Heart right ventricle (tissue), 16 donors: ENCODE data around the gene INPP5A. TPM values are rescaled to one million over a fixed set of nuclear protein-coding genes. Genes with fewer than 3 reads are reported as not detected.

Experiments used
- ATAC-seq, 8 donors: fragments of 200-7000 bp; cut with Tn5 transposase; one replicate each; pipeline ENCODE4 v1.9.1; 2020; ENCODE audit warnings: mild to moderate bottlenecking in 8 of 8, moderate library complexity in 8 of 8, moderate number of reproducible peaks in 1 of 8
- DNase-seq, 2 donors: peaks; one replicate each; pipeline ENCODE4 v3.0.0-alpha.2; 2020
- H3K27ac ChIP-seq, 10 donors: fragments of 200-600 bp; sonication (generic) in 2 of 10; one replicate each; pipeline versions ENCODE4 v1.5.0 to v1.8.0; 2020 to 2022; ENCODE audit warnings: mild to moderate bottlenecking in 3 of 10
- H3K27me3 ChIP-seq, 7 donors: fragments of 200-600 bp; one replicate each; pipeline ENCODE4 v1.8.0; 2021 to 2022; ENCODE audit warnings: mild to moderate bottlenecking in 2 of 7
- H3K36me3 ChIP-seq, 9 donors: fragments of 200-600 bp; sonication (generic) in 1 of 9; one replicate each; pipeline versions ENCODE4 v1.5.0 to v1.8.0; 2020 to 2022; ENCODE audit warnings: mild to moderate bottlenecking in 2 of 9
- H3K4me1 ChIP-seq, 9 donors: fragments of 200-600 bp; sonication (generic) in 1 of 9; one replicate each; pipeline versions ENCODE4 v1.5.0 to v1.8.0; 2020 to 2022; ENCODE audit warnings: mild to moderate bottlenecking in 4 of 9
- H3K4me3 ChIP-seq, 10 donors: fragments of 200-600 bp; sonication (generic) in 2 of 10; one replicate each; pipeline versions ENCODE4 v1.5.0 to v1.8.0; 2020 to 2022; ENCODE audit warnings: mild to moderate bottlenecking in 7 of 10, moderate library complexity in 2 of 10
- H3K9me3 ChIP-seq, 11 donors: fragments of 200-600 bp in 10 of 11; sonication (generic) in 2 of 11; one replicate each; pipeline versions ENCODE4 v1.5.0 to v1.8.0; 2013 to 2022; ENCODE audit warnings: mild to moderate bottlenecking in 2 of 11, control low read depth in 1 of 11, moderate library complexity in 1 of 11
- CTCF ChIP-seq, 9 donors: fragments of 200-600 bp; sonication (generic) in 2 of 9; IDR thresholded peaks; one replicate each; pipeline versions ENCODE4 v1.5.0 to v1.8.0; 2021 to 2022; ENCODE audit warnings: antibody characterized with exemption in 9 of 9, mild to moderate bottlenecking in 5 of 9, moderate library complexity in 1 of 9
- WGBS, 2 donors: extraction: QIAGEN DNeasy Blood & Tissue Kit; methylation state at CpG; one replicate each; pipeline ENCODE4 v1.1.7; 2013; ENCODE audit warnings: inconsistent platforms in 1 of 2; 5-methylcytosine and 5-hydroxymethylcytosine counted together
- intact Hi-C, 10 donors: fragments of 100-400 bp; cut with DNase I; formaldehyde crosslinking; loops; one replicate each; pipeline versions ENCODE4 v1.11.1 to v1.14.2; 2022
- polyA plus RNA-seq, 2 donors: library from polyadenylated mRNA; stranded (reverse); fragments of 200-250 nt; gene quantifications; one replicate each; pipeline ENCODE4 v1.2.3, GENCODE V29; 2013
- total RNA-seq, 10 donors: library from RNA; stranded (reverse); fragmentation: NEBNext Ultra II Directional in 3 of 10; extraction: Animal tissue kit (Norgen Biotek cat#: 25700) in 3 of 10; gene quantifications; one replicate each; pipeline versions ENCODE4 v1.2.1 to v1.2.4, GENCODE V29; 2021 to 2023
- donor health status: Arrhythmogenic right ventricular cardiomyopathy.
- donor health status: ischemic (EF 13 %, LVEDD 7.1; RV severe dilation, severe dysfunction).
- donor health status: healthy with polysubstance abuse.
- donor health status: DM: no; HTN: yes; CAD: no.
- donor health status: DM: no; HTN: no; CAD: no.
- donor health status: ischemic (EF 25% LVEDD 6.9; RV normal size, moderate dysfunction).
- donor health status: ischemic (EF 25% LVEDD 5.7; RV mildly dilated, moderate dysfunction).
- donor health status: healthy.
- donor health status: DM: yes; HTN: yes; CAD: no.
- donor health status: Ischemic cardiomyopathy.
- donor health status: ischemic (EF 35%, LVEDD 5.7; RV mildly dilated, moderate dysfunction).
- donor health status: nonischemic (EF 11% LVEDD 7.7; RV severe dilation, severe dysfunction).
- donor health status: DM: yes; HTN: yes; CAD: no.
- donor health status: PGD.
- donor health status: ischemic (EF 29% LVEDD 5.4; RV normal size, mild dysfunction).
- donor health status: nonischemic (EF 23%, LVEDD 6.1; RV moderate dilation, normal function).

The INPP5A gene
- total and polyA plus RNA-seq, 12 donors = 30.4 to 122 (median 106) TPM

DNA sequence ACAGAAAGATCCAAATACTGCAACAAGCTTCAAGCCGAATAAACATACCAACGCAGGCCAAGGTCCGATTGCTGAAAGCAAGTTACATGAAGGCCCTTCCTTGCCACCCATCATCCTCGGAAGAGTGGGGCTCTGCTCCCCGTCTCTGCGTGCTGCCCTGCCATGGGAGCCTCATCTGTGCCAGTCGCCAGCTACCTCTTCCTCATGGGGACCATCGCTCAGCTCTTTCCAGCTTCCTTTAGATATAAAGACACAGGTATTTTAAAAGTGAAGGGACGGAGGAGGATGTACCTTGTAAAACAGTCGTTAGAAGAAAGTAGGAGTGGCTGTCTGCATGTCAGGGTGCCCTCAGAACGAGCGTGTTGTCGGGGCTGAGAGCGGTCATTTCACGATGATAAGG, 114.9 kb downstream of the INPP5A start:
- peaks cover 0 to 64% (median 18%) of the 10 kb centered on the region in 9 donors for H3K36me3 ChIP-seq
- H3K27me3 ChIP-seq = no peaks in the 10 kb centered on the region
- intact Hi-C loops = loop anchor here in 3 of 10 donors (10.0 kb wide), 2 partner anchors 132 to 142 kb away; partner anchors contain the start of gene NKX6-2 (in 2 of the 3)
- H3K4me3 ChIP-seq = no peak overlapping the region
- H3K9me3 ChIP-seq = no peaks in the 10 kb centered on the region
- DNase-seq (no peak), ATAC-seq (no peak)
- TF ChIP-seq CTCF (IDR thresholded peaks at IDR 0.05) = no peak
- H3K4me1 ChIP-seq = peaks cover 0 to 10% (median 0%) of the 10 kb centered on the region in 9 donors
- no peak overlapping the region for H3K27ac ChIP-seq
- WGBS, 2 donors = 92 to 93% methylated on average over 15 of the region's 15 CpGs

DNA sequence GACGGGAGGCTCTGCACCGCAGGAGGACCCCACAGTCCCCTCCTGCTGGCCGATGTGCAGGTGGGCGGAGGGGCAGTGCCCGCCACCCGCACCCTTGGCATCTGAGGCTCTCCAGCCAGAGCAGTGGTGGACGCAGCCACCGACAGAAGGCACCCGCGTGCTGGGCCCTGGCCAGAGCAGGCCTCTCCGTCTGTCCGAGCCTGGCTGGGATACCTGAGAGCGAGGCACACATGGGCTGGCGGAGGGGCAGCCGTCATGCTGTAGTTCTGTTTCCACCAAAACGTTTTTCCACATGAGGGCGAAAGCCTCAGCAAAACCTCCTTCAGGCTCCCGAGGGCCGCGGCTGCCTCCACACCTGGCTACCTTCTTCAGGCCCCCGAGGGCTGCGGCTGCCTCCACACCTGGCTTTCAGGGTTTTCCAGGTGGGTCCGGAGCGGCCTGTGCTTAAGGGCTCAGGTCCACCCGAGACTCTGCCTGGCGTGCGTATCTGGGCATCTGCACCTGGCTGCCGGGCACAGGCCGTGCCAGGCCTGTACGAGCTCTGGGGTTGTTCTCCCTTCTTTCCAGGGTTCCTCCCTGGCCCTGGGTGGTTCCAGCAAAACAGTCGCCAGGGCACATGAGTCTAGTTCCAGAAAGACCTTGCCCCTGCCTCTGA, 115.5 kb downstream of the INPP5A start:
- Histone ChIP-seq H3K27ac (no peak overlapping the region), H3K4me1 (peaks cover 0 to 10% (median 0%) of the 10 kb centered on the region in 9 donors), H3K4me3 (no peak overlapping the region), H3K36me3 (peaks cover 0 to 58% (median 18%) of the 10 kb centered on the region in 9 donors), H3K9me3 (no peaks in the 10 kb centered on the region), H3K27me3 (no peaks in the 10 kb centered on the region)
- WGBS, 2 donors = 95% methylated on average over 31 of the region's 31 CpGs
- TF ChIP-seq CTCF (IDR thresholded peaks at IDR 0.05) = no peak
- intact Hi-C loops = loop anchor here in 3 of 10 donors (10.0 kb wide), 2 partner anchors 132 to 142 kb away; partner anchors contain the start of gene NKX6-2 (in 2 of the 3)
- DNase-seq = no peak
- ATAC-seq = no peak

DNA sequence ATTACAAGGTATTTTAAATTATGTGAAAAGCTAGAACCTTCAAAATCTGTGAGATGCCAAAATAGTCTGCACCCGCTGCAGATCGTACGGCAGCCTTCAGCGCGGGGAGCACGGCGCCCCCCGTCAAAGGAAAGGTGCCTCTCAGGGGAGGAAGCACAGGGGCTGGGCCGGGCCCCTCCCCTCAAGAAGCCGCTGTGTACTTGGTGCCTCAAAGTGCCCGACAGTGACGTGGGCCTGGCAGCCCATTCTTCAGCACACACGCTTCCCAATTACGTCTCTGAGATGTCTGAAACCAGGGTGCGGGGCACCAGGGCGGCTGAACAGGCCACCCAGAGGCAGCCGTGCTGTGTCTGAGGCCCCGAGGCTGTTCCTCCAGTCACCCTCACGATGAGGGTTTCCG, 116.1 kb downstream of the INPP5A start:
- Histone ChIP-seq H3K27me3 (no peaks in the 10 kb centered on the region), H3K36me3 (peaks cover 0 to 55% (median 18%) of the 10 kb centered on the region in 9 donors), H3K4me3 (no peak overlapping the region), H3K9me3 (no peaks in the 10 kb centered on the region), H3K27ac (no peak overlapping the region), H3K4me1 (peaks cover 0 to 10% (median 0%) of the 10 kb centered on the region in 9 donors)
- intact Hi-C loops = loop anchor here in 3 of 10 donors (10.0 kb wide), 2 partner anchors 131 to 141 kb away; partner anchors contain the start of gene NKX6-2 (in 2 of the 3)
- TF ChIP-seq CTCF (IDR thresholded peaks at IDR 0.05) = no peak
- DNase-seq = no peak
- ATAC-seq = no peak
- 93 to 95% methylated on average over 20 of the region's 20 CpGs for WGBS, 2 donors

DNA sequence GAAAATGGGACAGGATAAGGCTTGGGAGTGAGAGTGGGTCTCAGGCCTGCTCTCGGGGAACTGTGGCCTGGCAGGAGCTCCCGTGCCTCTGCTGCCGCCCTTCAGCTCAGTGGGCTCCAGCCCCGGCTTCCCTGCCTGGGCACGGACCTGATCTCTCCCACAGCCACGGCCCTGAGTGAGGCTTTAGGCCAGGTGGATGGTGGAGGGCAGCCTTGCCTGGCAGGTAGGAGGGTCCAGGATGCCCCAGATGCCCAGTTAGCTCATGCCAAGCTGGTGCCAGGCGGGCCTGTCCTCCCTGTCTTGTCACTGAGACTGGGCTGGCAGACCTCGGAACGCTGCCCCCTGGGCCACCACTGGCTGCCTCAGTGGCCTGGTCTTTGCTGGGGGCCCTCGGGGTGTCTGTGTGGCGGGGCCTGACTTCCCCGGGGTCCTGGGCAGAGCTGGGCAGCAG, 116.6 kb downstream of the INPP5A start:
- Histone ChIP-seq H3K4me3 (no peak overlapping the region), H3K9me3 (no peaks in the 10 kb centered on the region), H3K4me1 (peaks cover 0 to 10% (median 0%) of the 10 kb centered on the region in 9 donors), H3K27me3 (no peaks in the 10 kb centered on the region), H3K27ac (no peak overlapping the region), H3K36me3 (peaks cover 0 to 59% (median 18%) of the 10 kb centered on the region in 9 donors)
- DNase-seq (no peak), ATAC-seq (no peak)
- TF ChIP-seq CTCF (IDR thresholded peaks at IDR 0.05) = no peak
- 93 to 95% methylated on average over 12 of the region's 12 CpGs for WGBS, 2 donors
- intact Hi-C loops = loop anchor here in 3 of 10 donors (10.0 kb wide), 2 partner anchors 131 to 141 kb away; partner anchors contain the start of gene NKX6-2 (in 2 of the 3)
